ENCODE data around the gene TRAPPC2L.

The TRAPPC2L gene

DNA sequence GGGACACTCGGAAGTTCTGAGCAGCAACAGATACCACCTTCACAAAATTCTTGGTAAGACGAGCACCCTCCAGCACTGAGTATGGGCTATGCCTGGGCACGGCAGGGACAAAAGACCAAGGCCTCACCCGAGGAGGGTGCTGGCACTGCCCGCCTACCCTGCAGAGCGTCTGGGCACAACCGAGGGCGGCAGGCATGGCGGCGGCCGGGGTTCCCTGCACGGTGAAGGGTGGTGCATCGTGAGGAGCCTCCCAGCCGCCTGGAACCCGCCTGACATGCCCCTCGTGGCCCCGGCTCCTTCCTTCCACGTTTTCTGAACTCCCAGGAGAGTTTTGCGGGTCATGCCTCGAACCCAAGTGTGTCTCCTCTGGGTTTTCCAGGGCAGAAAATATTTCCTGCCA is 19.1 kb upstream of the TRAPPC2L start:
- FAIRE-seq: no peak

DNA sequence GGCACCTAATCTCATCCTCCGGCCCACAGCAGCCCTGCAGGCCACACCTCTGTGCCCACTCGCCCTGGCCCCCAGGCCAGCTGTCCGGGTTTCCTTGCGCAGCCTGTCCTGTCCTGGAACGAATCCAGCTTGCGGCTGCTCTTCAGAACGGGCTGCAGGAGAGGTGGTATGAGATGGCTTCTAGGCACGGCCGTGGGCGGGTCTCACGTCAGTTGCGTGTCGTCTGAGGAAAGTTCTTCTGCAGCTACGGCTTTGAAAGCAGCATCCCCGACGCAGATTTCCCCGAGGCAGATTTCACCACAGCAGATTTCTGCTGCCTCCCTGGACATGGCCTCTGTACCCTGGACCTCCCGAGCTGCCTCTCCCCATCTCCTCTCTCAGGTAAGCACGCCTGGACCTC is 18.4 kb upstream of the TRAPPC2L start:
- DNase-seq (ENCODE audit: insufficient read length, low spot score) (no peak), FAIRE-seq (no peak)

More for the DNA sequence above, 19.1 kb upstream of the TRAPPC2L start:
- DNase-seq (ENCODE audit: insufficient read length, low spot score): no peak

DNA sequence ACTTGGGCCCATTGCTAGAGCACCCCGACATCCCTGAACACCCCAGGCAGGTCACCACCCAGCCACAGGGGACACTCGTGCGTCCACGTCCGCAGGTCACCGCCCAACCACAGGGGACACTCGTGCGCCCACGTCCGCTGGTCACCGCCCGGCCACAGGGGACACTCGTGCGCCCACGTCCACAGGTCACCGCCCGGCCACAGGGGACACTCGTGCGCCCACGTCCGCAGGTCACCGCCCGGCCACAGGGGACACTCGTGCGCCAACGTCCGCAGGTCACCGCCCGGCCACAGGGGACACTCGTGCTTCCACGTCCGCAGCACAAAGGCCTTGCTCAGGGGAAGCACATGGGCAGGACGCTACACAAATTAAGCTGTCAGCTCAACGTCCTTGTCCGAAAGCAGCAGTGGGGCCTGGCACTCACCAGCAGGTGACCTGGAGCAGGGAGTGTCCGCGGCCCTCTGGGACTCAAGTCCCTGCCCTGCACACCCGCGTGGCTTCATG is 17.8 kb upstream of the TRAPPC2L start:
- FAIRE-seq (no peak), DNase-seq (ENCODE audit: insufficient read length, low spot score) (no peak)

DNA sequence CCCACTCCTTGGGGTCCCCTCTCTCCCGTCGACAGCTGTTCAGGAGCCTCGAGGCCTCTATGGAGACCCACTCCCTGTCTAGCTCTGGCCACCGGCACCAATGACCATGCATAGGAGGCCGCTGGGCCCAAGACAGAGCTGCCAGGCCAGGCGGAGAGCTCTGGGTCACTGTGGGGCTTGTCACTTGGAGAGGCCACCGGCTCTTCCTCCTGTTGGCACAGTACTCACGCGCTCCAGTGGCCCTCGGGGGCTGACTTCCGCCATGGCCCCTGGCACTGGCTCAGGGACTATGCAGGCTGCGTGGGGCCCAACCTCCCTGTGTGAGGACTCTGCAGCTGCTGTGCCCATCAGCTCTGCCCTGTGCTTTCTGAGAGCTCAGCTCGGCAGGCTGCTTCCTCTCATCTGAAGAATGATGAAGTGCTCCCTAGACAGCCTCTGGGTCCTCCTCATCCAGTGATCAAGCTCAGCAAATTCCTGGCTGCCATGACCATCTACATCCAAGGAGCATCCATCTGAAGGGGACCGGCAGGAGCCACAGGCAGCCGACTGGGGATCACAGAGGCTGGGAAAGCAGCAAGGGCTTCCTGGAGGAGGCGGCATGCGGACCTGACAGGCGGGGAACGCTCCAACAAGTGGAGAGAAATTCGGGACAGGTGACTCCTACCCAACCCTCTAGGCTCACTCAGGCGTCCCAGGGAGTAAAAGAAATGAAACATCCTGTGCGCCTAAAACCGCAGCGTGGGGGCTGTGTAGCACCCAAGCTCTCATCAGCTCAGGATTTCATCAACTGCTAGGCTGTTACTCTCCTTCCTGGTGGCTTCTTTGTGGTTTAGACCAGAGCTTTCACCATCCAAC is 17.0 kb upstream of the TRAPPC2L start:
- DNase-seq (ENCODE audit: insufficient read length, low spot score): no peak
- no peak for FAIRE-seq

DNA sequence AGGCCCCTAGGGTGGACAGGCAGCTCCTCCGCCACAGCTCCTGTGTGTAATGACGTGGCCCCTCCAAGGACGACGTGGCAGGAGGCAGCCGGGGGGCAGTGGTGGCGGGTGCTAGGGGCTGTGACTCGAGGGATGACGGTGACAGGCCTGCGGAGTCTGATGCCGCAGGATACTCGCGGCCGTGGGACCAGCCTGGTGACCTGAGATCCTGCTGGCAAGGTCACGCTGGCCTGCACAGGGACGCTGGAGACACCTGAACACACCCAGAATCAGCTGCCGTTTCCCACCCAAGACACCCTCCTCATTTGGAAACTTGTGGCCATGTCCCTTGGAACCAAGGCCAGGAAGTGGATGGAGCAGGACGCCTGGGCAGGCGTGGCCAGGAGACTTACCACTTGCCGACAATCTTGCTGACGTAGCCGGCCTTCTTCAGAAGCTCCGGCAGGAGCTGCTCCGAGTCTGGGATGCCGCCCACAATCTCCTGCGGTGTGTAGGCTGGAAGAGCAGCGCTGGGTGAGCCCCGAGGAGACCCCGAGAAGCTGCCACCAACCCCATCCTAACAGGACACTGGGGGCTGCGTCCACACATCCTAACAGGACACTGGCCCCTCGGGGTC is 16.2 kb upstream of the TRAPPC2L start:
- FAIRE-seq: no peak
- no peak for DNase-seq (ENCODE audit: insufficient read length, low spot score)

DNA sequence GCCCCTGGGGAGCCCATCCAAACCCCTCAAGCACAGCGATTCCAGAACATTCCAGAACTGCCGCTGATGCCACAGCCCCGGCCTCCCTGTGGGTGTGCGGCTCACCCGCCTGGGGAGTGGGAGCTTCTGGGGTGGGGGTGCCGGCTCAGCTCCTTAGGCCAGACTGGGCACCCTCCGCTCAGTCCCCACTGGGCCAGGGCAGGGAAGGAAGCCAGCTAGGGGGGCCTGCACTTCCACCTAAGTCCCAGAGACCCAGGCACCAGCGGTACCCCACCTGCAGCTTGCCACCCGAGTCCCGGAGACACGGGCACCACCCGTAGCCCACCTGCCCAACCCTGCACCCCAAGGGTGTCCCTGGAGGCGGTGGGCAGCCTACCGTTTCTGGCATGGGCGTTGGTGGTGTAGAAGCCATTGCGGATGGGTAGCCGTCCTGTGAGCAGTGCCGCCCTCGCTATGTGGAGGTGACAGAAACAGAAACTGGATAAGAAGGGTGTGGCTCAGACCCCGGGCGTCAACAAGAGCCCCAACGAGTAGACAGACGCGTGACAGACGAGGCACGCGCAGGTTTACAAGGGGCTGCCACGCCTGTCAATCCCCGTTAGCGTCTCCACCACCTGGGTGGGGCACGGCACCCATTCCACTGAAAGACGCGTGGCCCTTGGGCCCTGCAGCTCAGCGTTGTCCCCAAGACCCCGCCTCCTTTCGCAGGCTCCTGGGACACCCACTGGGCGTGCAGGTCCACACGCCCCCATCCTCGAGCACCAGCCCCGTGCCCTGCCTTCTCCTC is 15.2 kb upstream of the TRAPPC2L start:
- FAIRE-seq: no peak
- no peak for DNase-seq (ENCODE audit: insufficient read length, low spot score)

DNA sequence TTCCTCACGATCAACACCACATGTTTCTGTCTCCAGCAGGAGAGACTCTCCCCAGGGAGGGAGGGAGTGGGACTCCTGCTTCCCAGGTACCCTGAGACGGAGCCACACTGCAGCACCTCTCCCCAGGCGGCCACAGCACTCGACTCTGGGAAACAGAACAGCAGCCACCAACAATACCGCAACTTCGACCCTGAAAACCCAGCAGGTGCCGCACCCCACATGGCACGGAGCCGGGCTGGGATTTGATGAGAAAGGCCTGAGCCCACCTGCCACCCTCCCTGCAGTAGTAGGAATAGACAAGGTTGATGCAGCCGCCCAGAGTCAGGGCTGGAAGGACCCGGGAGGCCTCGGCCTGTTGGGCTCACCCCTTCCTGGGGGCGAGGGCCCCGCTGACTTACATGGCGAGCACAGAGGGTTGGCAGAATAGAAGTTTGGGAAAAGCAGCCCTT is 14.6 kb upstream of the TRAPPC2L start:
- FAIRE-seq (no peak), DNase-seq (ENCODE audit: insufficient read length, low spot score) (no peak)

DNA sequence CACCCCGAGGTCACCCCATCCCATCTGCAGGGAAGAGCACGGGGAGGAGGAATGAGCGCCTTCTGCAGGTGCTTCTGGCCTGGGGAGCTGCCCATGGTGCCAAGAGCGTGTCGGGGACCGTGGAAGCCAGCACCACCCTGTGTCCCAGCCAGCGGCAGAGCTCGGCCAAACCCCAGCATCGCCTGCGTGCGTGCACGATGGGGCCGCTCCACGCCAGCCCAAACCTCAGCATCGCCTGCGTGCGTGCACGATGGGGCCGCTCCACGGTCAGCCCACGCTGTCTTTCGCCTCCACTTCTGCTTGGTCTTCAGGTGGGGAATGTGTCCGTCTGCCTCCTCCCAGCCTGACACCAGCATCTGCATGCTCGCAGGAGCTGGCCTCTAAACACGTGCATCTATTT is 14.1 kb upstream of the TRAPPC2L start:
- no peak for FAIRE-seq
- no peak for DNase-seq (ENCODE audit: insufficient read length, low spot score)

DNA sequence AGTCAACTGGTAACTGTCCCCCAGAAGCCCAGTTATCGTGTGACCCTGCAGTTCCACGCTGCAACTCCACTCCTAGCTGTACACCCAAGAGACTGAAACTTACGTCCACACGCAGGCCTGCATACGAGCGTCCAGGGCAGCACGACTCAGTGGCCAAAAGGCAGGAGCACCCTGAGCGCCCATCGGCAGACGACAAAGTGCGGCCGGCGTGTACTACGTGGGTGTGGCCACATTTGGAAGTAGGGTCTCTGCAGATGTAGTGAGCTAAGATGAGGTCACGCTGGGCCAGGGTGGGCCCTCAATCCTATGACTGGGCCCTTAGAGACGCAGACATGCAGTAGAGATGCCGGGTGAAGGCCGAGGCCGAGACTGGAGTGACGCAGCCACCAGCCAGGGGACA is 13.7 kb upstream of the TRAPPC2L start:
- FAIRE-seq (no peak), DNase-seq (ENCODE audit: insufficient read length, low spot score) (no peak)

DNA sequence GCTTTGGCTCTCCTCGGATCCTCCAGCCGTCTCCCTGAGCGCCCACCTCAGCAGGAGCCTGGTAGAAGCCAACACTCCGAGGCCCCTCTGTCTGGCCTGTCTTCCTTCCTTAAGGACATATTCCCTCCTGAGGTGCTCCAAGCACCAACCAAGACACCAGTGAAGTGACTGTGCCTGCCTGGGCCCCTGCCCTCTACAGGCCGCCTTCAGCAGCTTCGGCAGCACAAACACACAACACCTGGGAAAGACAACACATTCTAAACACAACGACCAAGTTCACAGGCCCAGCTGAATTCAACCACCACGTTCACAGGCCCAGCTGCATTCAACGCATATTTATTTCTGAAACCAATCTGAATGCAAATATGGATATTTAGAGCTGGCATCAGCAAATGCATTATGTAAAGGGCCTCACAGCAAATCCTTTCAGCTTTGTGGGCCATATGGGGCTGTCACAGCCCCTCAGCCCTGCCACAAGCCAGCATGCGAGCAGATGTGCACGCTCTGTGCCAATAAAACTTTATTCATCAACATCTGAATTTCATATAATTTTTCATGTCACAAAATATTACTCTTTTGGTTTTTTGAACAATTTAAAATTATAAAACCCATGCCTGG is 12.4 kb upstream of the TRAPPC2L start:
- DNase-seq (ENCODE audit: insufficient read length, low spot score) (no peak), FAIRE-seq (no peak)

DNA sequence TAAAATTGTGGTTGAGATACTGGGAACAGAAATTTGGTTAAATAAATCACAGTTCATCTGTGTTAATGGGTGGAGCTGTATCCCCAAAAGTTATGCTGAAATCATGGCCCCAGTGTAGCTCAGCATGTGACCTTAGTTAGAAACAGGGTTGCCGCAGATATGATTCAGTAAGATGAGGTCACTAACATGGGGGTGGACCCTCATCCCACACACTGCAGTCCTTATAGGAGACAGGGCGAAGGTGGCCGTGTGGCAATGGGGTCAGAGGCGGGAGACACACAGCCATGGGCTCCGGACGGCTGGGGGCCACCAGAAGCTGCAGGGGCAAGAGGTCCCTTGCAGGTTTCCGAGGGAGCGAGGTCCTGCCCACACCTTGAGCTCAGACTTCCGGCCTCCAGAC is 10.8 kb upstream of the TRAPPC2L start:
- DNase-seq (ENCODE audit: insufficient read length, low spot score): no peak
- no peak for FAIRE-seq

DNA sequence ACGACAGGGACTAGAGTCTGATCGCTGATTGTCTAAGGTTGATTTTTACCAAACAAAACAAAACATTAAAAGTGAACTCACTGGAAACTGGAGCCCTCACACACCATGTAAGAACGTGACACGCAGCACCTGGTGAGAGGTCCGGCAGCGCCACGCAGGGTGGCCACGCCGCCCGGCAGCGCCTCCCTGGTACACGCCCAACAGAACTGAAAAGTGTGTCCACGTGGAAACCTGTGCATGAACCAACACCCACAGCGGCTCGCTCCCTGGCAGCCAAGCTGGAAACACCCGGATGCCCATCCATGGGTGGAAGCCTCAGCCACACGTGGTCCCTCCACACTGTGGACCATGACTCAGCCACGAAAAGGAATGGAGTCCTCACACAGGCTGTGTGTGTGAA is 9.3 kb upstream of the TRAPPC2L start:
- FAIRE-seq (no peak), DNase-seq (ENCODE audit: insufficient read length, low spot score) (no peak)

DNA sequence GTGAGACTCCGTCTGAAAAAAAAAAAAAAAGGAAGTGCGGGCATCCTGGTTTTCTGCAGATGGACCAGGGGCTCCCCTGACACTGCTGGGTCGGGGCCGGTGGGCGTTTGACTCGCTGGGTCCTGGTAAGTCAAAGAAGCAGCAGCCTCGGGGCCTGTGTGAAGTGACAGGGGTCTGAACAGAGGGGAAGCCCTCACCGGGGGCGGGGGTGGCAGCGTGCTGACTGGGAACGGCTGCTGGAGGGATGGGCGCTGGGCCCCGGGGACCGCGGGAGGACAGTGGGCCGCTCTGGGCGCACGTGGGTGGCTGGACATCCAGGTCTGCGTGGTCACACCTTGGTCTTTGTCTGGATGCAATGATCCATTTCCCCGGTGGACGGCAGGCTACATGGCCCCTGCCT is 8.4 kb upstream of the TRAPPC2L start:
- DNase-seq (ENCODE audit: insufficient read length, low spot score) (no peak), FAIRE-seq (no peak)

DNA sequence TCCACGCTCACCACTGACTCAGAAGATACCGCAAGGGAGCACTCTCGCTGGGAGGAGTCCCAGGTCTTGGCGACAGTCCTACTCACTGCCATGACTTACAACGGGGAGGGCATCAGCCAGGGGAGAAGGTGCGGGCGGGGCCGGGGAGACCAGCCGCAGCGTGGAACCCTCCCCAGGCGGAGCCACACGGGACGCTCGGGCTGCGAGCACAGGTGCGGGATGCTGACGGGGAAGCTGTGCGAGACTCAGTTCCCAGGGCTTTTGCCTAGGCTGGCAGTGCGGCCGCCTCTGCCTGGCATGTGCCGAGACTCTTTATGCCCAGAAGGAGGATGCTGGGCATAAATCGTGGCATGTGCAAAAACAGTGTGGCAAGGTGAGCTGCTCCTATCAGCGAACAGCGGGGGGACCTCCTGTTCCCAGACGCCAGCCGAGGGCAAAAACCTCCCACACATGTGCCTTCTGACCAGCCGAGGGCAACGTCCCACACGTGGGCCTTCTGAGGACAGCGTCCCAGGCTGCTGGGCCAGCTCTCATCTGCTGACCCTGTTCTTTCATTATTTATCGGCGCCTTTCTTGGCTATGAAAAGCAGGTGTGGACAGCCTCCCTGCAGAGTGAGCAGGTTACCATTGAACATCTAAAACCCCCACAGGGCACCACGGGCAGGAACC is 6.3 kb upstream of the TRAPPC2L start:
- no peak for FAIRE-seq
- no peak for DNase-seq (ENCODE audit: insufficient read length, low spot score)

DNA sequence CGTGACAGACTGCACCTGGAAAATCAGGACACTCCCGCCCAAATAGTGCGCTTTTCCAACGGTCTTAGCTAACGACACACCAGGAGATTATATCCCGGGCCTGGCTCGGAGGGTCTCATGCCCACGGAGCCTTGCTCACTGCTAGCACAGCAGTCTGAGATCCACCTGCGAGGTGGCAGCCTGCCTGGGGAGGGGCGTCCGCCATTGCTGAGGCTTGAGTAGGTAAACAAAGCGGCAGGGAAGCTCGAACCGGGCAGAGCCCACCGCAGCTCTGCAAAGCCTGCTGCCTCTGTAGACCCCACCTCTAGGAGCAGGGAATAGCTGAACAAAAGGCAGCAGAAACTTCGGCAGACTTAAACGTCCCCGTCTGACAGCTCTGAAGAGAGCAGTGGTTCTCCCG is 5.3 kb upstream of the TRAPPC2L start:
- no peak for FAIRE-seq
- DNase-seq (ENCODE audit: insufficient read length, low spot score): no peak

DNA sequence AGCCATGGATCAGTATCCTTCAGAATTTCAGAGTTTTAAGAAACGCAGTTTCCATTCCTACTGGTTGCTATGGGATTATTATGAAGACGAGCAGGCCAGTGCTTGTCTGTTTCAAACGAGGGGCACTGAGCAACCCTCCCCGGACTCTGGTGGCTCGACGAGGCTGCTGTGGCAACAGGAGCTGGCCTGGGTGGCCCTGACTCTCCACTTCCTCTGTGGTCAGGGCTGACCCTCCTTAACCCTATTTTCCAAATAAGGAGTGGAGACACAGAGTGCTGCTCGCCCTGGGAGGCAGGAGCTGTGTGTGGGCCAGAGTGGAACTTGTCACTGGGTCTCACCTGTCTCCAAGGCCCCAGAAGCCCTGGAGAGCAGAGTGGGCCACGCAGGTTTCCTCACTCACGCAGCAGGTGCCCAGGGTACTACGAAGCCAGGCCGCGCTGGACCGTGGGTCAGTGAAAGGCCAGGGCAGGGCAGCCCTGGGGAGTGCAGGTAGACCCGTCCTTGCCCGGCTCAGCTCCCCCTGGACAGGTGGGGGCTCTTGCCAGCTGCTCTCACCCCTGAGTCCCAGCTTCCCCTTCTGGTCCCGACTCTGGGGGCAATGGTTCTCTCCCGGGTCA is 3.5 kb upstream of the TRAPPC2L start:
- no peak for DNase-seq (ENCODE audit: insufficient read length, low spot score)
- FAIRE-seq: no peak

DNA sequence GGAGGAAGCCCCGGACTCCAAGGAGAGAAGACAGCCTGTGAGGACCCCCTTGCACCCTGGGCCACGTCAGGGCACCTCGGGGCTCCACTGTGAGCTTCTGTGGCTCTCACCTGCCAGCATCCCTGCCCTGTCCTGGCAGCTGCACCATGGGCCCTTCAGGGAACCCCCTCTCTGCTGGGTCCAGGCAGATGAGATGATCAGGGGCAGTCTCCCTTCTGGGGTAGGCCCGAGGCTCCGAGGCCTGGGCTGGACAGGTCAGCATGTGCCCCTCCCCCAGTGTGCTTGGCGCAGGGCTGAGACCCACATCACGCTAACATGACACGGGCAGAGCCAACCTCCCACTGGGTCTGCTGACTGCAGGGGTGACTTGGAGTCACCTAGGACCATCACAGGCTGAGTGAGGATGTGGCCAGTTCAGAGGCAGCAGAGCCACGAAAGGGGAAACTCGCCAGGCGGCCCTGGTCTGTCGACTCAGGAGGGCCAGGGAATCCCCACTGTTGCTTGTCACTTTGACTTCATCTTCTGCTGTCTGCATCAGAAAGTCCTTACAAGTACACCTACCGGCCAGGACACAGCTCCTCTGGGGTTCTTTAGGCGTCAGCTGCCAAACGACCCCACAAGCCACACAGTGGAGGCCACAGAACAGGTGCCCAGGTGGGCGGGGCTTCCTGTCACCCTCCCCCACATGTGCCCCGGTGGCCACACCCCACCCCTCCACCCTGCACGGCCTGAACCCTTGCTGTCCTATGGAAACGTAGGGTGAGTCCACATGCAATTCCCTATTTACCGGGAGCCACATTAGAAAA is 2.4 kb upstream of the TRAPPC2L start:
- DNase-seq (ENCODE audit: insufficient read length, low spot score): no peak

DNA sequence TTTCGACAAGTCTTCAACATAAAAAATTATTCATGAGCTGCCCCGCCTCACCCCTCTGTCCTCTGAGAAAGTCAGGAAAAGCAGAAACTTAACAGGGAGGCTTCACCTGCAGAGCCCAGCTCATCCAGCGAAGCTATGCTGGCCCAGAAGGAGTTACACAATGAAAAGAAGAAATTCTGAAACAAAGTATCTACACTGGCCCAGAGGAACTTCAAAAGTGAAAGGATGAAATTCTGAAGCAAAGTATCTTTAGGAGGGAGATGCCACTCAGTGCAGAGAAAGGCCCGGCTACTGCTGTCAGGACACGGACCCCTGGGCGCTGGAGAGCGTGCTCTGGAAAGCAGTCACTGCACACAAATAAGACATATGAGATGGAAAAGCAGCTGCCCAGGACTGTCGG is 1.8 kb upstream of the TRAPPC2L start:
- FAIRE-seq (no peak), DNase-seq (ENCODE audit: insufficient read length, low spot score) (no peak)

More for the DNA sequence above, 2.4 kb upstream of the TRAPPC2L start:
- FAIRE-seq: no peak

DNA sequence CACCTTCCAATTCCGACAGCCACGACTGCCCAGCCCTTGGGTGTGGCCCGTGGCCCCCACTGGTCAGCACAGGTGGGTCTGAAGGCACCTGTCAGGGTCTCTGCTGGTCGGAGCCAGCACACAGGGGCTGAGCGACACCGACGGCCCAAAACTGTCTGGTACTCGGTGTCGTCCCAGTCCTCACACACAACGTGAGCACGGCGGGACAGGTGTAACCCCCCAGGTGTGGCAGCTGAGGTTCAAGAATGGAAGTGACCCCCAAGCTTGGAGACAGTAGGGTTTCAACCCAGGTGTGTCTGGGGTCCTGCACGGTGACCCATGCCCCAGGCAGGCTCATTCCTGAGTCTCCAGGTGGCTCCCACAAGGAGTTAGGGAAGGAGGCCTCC is 1.2 kb upstream of the TRAPPC2L start:
- FAIRE-seq (no peak), DNase-seq (ENCODE audit: insufficient read length, low spot score) (no peak)

Measured in GM19239 (cell line).